Choroid plexus epithelial cell (primary cell): ENCODE measurements around the gene MAFB.

Source experiments
- DNase-seq: peaks from one replicate; pipeline ENCODE4 v3.0.0-alpha.2; 2010; ENCODE audit warnings: low read depth
- H3K4me3 ChIP-seq: 2 replicates; pipeline ENCODE4 v1.5.1; 2011; ENCODE audit warnings: low read depth, mild to moderate bottlenecking, control low read depth, low read length, moderate library complexity
- TF ChIP-seq, protein P1 (sequence below): conservative IDR thresholded peaks from 2 replicates; pipeline ENCODE4 v1.5.1; 2011; ENCODE audit warnings: low read depth, mild to moderate bottlenecking, control low read depth, inconsistent platforms, low read length, moderate library complexity

Gene MAFB

DNA sequence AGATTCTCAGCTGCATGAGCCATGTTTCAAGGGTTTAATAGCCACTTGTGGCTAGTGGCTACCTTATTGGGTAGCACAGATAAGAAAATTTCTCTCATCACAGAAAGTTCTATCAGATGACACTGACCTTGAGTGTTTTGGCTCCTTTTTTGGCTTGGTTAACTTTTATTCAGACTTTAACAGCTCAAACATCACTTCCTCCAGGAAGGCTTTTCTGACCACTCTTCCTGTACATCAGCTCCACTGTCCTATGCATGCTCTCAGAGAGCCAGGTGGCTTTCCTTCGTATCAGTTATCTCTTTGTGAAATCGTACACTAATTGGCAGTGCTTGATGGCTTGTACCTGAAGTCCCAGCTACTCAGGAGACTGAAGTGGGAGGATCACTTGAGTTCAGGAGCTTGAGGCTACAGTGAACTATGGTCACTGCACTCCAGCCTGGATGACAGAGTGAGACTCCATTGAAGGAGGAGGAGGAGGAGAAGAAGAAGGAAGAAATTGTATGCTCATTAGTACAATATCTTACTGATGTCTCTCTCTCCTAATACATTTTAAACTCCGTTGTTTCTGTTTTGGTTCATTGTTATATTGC lies 10.7 kb downstream of the MAFB start:
- TF ChIP-seq, protein P1, sequence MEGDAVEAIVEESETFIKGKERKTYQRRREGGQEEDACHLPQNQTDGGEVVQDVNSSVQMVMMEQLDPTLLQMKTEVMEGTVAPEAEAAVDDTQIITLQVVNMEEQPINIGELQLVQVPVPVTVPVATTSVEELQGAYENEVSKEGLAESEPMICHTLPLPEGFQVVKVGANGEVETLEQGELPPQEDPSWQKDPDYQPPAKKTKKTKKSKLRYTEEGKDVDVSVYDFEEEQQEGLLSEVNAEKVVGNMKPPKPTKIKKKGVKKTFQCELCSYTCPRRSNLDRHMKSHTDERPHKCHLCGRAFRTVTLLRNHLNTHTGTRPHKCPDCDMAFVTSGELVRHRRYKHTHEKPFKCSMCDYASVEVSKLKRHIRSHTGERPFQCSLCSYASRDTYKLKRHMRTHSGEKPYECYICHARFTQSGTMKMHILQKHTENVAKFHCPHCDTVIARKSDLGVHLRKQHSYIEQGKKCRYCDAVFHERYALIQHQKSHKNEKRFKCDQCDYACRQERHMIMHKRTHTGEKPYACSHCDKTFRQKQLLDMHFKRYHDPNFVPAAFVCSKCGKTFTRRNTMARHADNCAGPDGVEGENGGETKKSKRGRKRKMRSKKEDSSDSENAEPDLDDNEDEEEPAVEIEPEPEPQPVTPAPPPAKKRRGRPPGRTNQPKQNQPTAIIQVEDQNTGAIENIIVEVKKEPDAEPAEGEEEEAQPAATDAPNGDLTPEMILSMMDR, result no peak
- H3K4me3 ChIP-seq, result no peak overlapping the region
- DNase-seq, result no peak

DNA sequence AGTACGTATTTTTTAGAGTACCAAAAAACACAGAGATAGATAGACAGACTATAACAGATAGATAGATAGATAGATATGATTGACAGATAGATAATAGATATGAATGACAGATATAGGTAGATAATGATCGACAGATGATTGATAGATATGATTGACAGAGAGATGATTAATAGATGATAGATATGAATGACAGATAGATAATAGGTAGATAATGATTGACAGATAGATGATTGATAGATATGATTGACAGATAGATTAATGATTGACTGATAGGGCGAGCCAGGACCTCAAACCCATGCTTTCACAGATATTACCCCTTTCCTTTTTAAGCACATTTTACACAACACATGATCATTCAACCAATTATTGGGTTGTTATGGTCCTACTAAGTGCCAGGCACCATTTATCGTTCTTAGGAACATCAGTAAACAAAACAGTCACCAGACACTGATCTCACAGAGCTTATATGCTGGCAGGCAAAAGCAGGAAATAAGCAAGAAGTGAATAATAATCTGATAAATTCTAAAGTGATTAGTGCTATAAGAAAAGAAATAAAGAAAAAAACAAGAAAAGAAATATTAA lies 11.6 kb downstream of the MAFB start:
- TF ChIP-seq, protein P1, result no peak
- H3K4me3 ChIP-seq, result no peak overlapping the region
- DNase-seq, result no peak

- TF ChIP-seq, protein P1, result no peak
- DNase-seq, result no peak
- H3K4me3 ChIP-seq, result no peak overlapping the region
These were observed 12.4 kb downstream of the MAFB start for GRCh38 chr20:40676491-40677269.

DNA sequence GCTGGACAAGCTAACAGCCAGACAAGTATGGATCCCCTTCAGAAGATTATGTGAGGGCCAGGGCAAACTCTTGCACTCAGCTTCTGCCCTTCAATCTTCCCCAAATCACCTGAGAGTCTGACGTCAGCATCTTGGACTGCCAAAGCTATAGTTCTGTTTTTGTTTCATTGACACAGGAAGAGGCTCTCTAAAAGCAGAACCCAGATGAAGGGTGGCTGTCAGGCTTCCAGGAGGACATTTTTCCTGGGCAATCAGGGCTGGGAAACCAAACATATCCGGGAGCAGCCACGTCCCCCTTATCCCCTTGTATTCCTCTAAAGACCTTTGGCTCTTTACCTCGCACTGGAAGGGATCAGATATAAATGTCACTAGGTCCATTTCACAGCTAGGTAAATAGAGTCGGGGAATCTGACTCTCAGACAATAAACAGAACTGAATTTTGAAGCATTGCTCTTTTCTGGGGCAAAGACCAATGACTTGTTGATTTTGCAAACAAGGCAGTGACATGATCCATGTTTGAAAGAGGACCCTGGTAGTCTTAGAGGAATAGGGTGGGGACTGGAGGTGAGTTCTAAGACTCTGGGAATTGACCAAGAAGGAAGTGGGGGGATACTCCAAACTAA lies 13.3 kb downstream of the MAFB start:
- TF ChIP-seq, protein P1, result no peak
- no peak overlapping the region for H3K4me3 ChIP-seq
- no peak for DNase-seq

- no peak overlapping the region for H3K4me3 ChIP-seq
- TF ChIP-seq, protein P1, result no peak
- no peak for DNase-seq
These were observed 15.6 kb downstream of the MAFB start for GRCh38 chr20:40673442-40673841.

GRCh38 chr20:40672095-40672494 lies 16.9 kb downstream of the MAFB start:
- TF ChIP-seq, protein P1, result no peak
- DNase-seq, result no peak
- H3K4me3 ChIP-seq, result no peak overlapping the region
